H9 (cell line): ENCODE measurements around the gene SLC41A1. TPM values are rescaled to one million over a fixed set of nuclear protein-coding genes. Genes with fewer than 3 reads are reported as not detected.

Experiments
- DNase-seq: peaks from one replicate; pipeline ENCODE4 v3.0.0-alpha.2; 2017
- H2AFZ ChIP-seq: one replicate; pipeline ENCODE4 v1.6.1; 2013; ENCODE audit warnings: mild to moderate bottlenecking, low read length, control low read depth, moderate library complexity
- H2AK5ac ChIP-seq: 2 replicates; pipeline ENCODE4 v1.6.1; 2013; ENCODE audit warnings: low read length, control low read depth, mixed read lengths; ENCODE audit not compliant: insufficient read length
- H2BK120ac ChIP-seq: one replicate; pipeline ENCODE4 v1.6.1; 2013; ENCODE audit warnings: low read depth, mild to moderate bottlenecking, low read length, control low read depth, inconsistent platforms; ENCODE audit not compliant: poor library complexity, severe bottlenecking
- H2BK12ac ChIP-seq: 2 replicates; pipeline ENCODE4 v1.6.1; 2013; ENCODE audit warnings: low read length, control low read depth, mixed read lengths, low read depth; ENCODE audit not compliant: insufficient read length
- H2BK15ac ChIP-seq: 2 replicates; pipeline ENCODE4 v1.6.1; 2013; ENCODE audit warnings: low read depth, low read length, control low read depth
- H2BK20ac ChIP-seq: one replicate; pipeline ENCODE4 v1.6.1; 2013; ENCODE audit warnings: low read depth, mild to moderate bottlenecking, low read length, control low read depth, inconsistent platforms; ENCODE audit not compliant: poor library complexity, severe bottlenecking
- H2BK5ac ChIP-seq: 2 replicates; pipeline ENCODE4 v1.6.1; 2013; ENCODE audit warnings: low read length, control low read depth, mixed read lengths; ENCODE audit not compliant: insufficient read length
- H3K14ac ChIP-seq: 2 replicates; pipeline ENCODE4 v1.6.1; 2013; ENCODE audit warnings: low read length, control low read depth; ENCODE audit not compliant: insufficient read depth
- H3K18ac ChIP-seq: 2 replicates; pipeline ENCODE4 v1.6.1; 2013; ENCODE audit warnings: low read depth, mild to moderate bottlenecking, mixed read lengths, low read length, control low read depth; ENCODE audit not compliant: insufficient read length
- H3K23ac ChIP-seq: 2 replicates; pipeline ENCODE4 v1.6.1; 2013; ENCODE audit warnings: low read length, control low read depth, mixed read lengths, low read depth; ENCODE audit not compliant: insufficient read length
- H3K23me2 ChIP-seq: 2 replicates; pipeline ENCODE4 v1.6.1; 2013; ENCODE audit warnings: low read depth, mild to moderate bottlenecking, mixed read lengths, low read length, control low read depth; ENCODE audit not compliant: insufficient read length, poor library complexity, severe bottlenecking
- H3K27ac ChIP-seq: 2 replicates; pipeline ENCODE4 v1.5.1; 2013; ENCODE audit warnings: low read length, control low read depth, mixed read lengths, low read depth; ENCODE audit not compliant: insufficient read length
- H3K27me3 ChIP-seq: 2 replicates; pipeline ENCODE4 v1.6.1; 2013; ENCODE audit warnings: low read length, control low read depth, inconsistent platforms; ENCODE audit not compliant: insufficient read depth
- H3K4ac ChIP-seq: 2 replicates; pipeline ENCODE4 v1.6.1; 2013; ENCODE audit warnings: low read depth, mild to moderate bottlenecking, control low read depth, inconsistent platforms, low read length, moderate library complexity
- H3K4me1 ChIP-seq: 2 replicates; pipeline ENCODE4 v1.6.1; 2013; ENCODE audit warnings: low read length, control low read depth, inconsistent platforms; ENCODE audit not compliant: insufficient read depth
- H3K4me2 ChIP-seq: 2 replicates; pipeline ENCODE4 v1.6.1; 2013; ENCODE audit warnings: low read length, control low read depth, mixed read lengths; ENCODE audit not compliant: insufficient read length, insufficient read depth
- H3K56ac ChIP-seq: 2 replicates; pipeline ENCODE4 v1.6.1; 2013; ENCODE audit warnings: low read depth, mild to moderate bottlenecking, mixed read lengths, low read length, control low read depth; ENCODE audit not compliant: insufficient read length
- H3K79me1 ChIP-seq: 2 replicates; pipeline ENCODE4 v1.6.1; 2013; ENCODE audit warnings: low read depth, mild to moderate bottlenecking, moderate library complexity, low read length, control low read depth, inconsistent platforms; ENCODE audit not compliant: insufficient read depth, poor library complexity, severe bottlenecking
- H3K79me2 ChIP-seq: 2 replicates; pipeline ENCODE4 v1.6.1; 2013; ENCODE audit warnings: low read length, control low read depth, inconsistent platforms; ENCODE audit not compliant: insufficient read depth
- H3K9ac ChIP-seq: 2 replicates; pipeline ENCODE4 v1.6.1; 2013; ENCODE audit warnings: low read length, control low read depth, mixed read lengths; ENCODE audit not compliant: insufficient read length; ENCODE audit errors: extremely low read depth
- H3K9me3 ChIP-seq: one replicate; pipeline ENCODE4 v1.6.1; 2013; ENCODE audit warnings: low read depth, low read length, inconsistent platforms; ENCODE audit not compliant: control insufficient read depth
- H3T11ph ChIP-seq: one replicate; pipeline ENCODE4 v1.6.1; 2013; ENCODE audit warnings: mild to moderate bottlenecking, low read length, control low read depth, inconsistent platforms
- H4K20me1 ChIP-seq: one replicate; pipeline ENCODE4 v1.6.1; 2013; ENCODE audit not compliant: control insufficient read depth, insufficient read length, insufficient read depth
- H4K5ac ChIP-seq: 2 replicates; pipeline ENCODE4 v1.6.1; 2013; ENCODE audit warnings: low read depth, mild to moderate bottlenecking, mixed read lengths, low read length, control low read depth; ENCODE audit not compliant: insufficient read length
- H4K8ac ChIP-seq: replicated peaks from 2 replicates; pipeline ENCODE4 v1.6.1; 2013; ENCODE audit warnings: low read length, control low read depth, mixed read lengths, low read depth; ENCODE audit not compliant: insufficient read length
- H4K91ac ChIP-seq: 2 replicates; pipeline ENCODE4 v1.6.1; 2013; ENCODE audit warnings: low read depth, mild to moderate bottlenecking, moderate library complexity, mixed read lengths, low read length, control low read depth; ENCODE audit not compliant: insufficient read length
- H3K27ac Mint-ChIP-seq, 3 experiments: 2 replicates in 2 of 3; 3 replicates in 1 of 3; pipeline ENCODE4 v1.8.0; 2020 to 2021; ENCODE audit warnings: mixed read lengths in 3 of 3, mild to moderate bottlenecking in 1 of 3, moderate library complexity in 1 of 3
- H3K27me3 Mint-ChIP-seq: 2 replicates; pipeline ENCODE4 v1.8.0; 2021; ENCODE audit warnings: low read depth, mild to moderate bottlenecking, moderate library complexity, mixed read lengths
- H3K36me3 Mint-ChIP-seq, 3 experiments: 2 replicates in 2 of 3; 3 replicates in 1 of 3; pipeline ENCODE4 v1.8.0; 2020 to 2021; ENCODE audit warnings: low read depth in 3 of 3, mixed read lengths in 3 of 3; ENCODE audit not compliant: insufficient read depth in 1 of 3
- H3K4me1 Mint-ChIP-seq, 2 experiments: 2 replicates each; pipeline ENCODE4 v1.8.0; 2020; ENCODE audit warnings: mixed read lengths in 2 of 2
- H3K4me3 Mint-ChIP-seq, 2 experiments: 2 replicates in 1 of 2; 3 replicates in 1 of 2; pipeline ENCODE4 v1.8.0; 2020 to 2021; ENCODE audit warnings: mild to moderate bottlenecking in 2 of 2, mixed read lengths in 2 of 2, moderate library complexity in 1 of 2
- H3K9me3 Mint-ChIP-seq, 2 experiments: 2 replicates in 1 of 2; 3 replicates in 1 of 2; pipeline ENCODE4 v1.8.0; 2020; ENCODE audit warnings: mild to moderate bottlenecking in 2 of 2, mixed read lengths in 2 of 2, moderate library complexity in 1 of 2
- CTCF ChIP-seq: fragments of 200-600 bp; sonication (generic); conservative IDR thresholded peaks from 3 replicates; pipeline ENCODE4 v1.8.0; 2021; ENCODE audit warnings: antibody characterized with exemption, mild to moderate bottlenecking
- WGBS: extraction: QIAGEN DNeasy Blood & Tissue Kit; methylation state at CpG from one replicate; pipeline ENCODE4 v1.1.7; 2013; ENCODE audit warnings: missing lambda C conversion rate, low lambda C conversion rate, mixed read lengths; ENCODE audit not compliant: insufficient read length; ENCODE audit errors: extremely low coverage; 5-methylcytosine and 5-hydroxymethylcytosine counted together
- total RNA-seq: library from RNA; stranded (reverse); gene quantifications from 2 replicates; pipeline ENCODE4 v1.2.1, GENCODE V29; 2021

Gene SLC41A1
- total RNA-seq, 1 experiment from 2014 or later: 18.2 TPM

- H3K27me3 Mint-ChIP-seq: peaks cover 9% of the 10 kb centered on the region
- H3K14ac ChIP-seq: no peak overlapping the region
- H3K23me2 ChIP-seq: no peaks in the 10 kb centered on the region
- H4K91ac ChIP-seq: no peak overlapping the region
- H3K27ac Mint-ChIP-seq: no peak overlapping the region
- H3K4me1 ChIP-seq: no peaks in the 10 kb centered on the region
- H2BK5ac ChIP-seq: no peak overlapping the region
- H2BK20ac ChIP-seq: no peak overlapping the region
- no peak overlapping the region for H3K27ac ChIP-seq
- H3K27me3 ChIP-seq: no peaks in the 10 kb centered on the region
- no peak overlapping the region for H2AFZ ChIP-seq
- no peak overlapping the region for H4K8ac ChIP-seq
- no peak overlapping the region for H3K4ac ChIP-seq
- H2BK120ac ChIP-seq: no peak overlapping the region
- no peaks in the 10 kb centered on the region for H3K4me1 Mint-ChIP-seq
- TF ChIP-seq CTCF: no peak
- no peaks in the 10 kb centered on the region for H3K79me1 ChIP-seq
- H3K36me3 Mint-ChIP-seq: no peaks in the 10 kb centered on the region
- H3K9me3 Mint-ChIP-seq: no peaks in the 10 kb centered on the region; a peak in 1 of 5 replicates
- no peak overlapping the region for H3K4me2 ChIP-seq
- no peaks in the 10 kb centered on the region for H3K79me2 ChIP-seq
- no peak overlapping the region for H3K4me3 Mint-ChIP-seq
- no peak overlapping the region for H3K9ac ChIP-seq
- H4K20me1 ChIP-seq: no peaks in the 10 kb centered on the region
- H2BK15ac ChIP-seq: no peak overlapping the region
- H3K23ac ChIP-seq: no peak overlapping the region
- H2AK5ac ChIP-seq: no peak overlapping the region
- no peak overlapping the region for H2BK12ac ChIP-seq
- no peak overlapping the region for H3T11ph ChIP-seq
- H4K5ac ChIP-seq: no peak overlapping the region
- no peak for DNase-seq
- no CpG with 5 or more reads among the region's 3 CpGs for WGBS
- H3K56ac ChIP-seq: no peak overlapping the region
- no peaks in the 10 kb centered on the region for H3K9me3 ChIP-seq
- H3K18ac ChIP-seq: no peak overlapping the region
Observed at GRCh38 chr1:205756552-205756951, 56.4 kb downstream of the SLC41A1 start.
